OCI-LY1 (cell line): ENCODE measurements around the gene PIK3C2G.

Source experiments
- H2AFZ ChIP-seq: fragments of 200-600 bp; sonication (generic), shearing (Covaris generic); 2 replicates; pipeline ENCODE4 v1.6.0; 2014; ENCODE audit warnings: antibody characterized with exemption, mild to moderate bottlenecking, low read length
- H3F3A ChIP-seq: fragments of 200-600 bp; sonication (generic), shearing (Covaris generic); 2 replicates; pipeline ENCODE4 v1.6.0; 2014; ENCODE audit warnings: mild to moderate bottlenecking, antibody characterized with exemption, low read length, moderate library complexity; ENCODE audit not compliant: insufficient read depth
- H3K27ac ChIP-seq: fragments of 200-600 bp; sonication (generic); 2 replicates; pipeline ENCODE4 v1.5.1; 2014; ENCODE audit warnings: low read length, mixed run types, mild to moderate bottlenecking, low read depth; ENCODE audit not compliant: poor library complexity, severe bottlenecking
- H3K27me3 ChIP-seq: fragments of 200-600 bp; sonication (generic); 2 replicates; pipeline ENCODE4 v1.6.0; 2014; ENCODE audit warnings: antibody characterized with exemption, mild to moderate bottlenecking, low read length, moderate library complexity; ENCODE audit not compliant: insufficient read depth
- H3K36me3 ChIP-seq: fragments of 200-600 bp; sonication (generic); 2 replicates; pipeline ENCODE4 v1.6.1; 2014; ENCODE audit warnings: mild to moderate bottlenecking, antibody characterized with exemption, low read length, moderate library complexity, mixed read lengths; ENCODE audit not compliant: insufficient read depth
- H3K4me1 ChIP-seq: fragments of 200-600 bp; sonication (generic); 2 replicates; pipeline ENCODE4 v1.5.1; 2014; ENCODE audit warnings: mild to moderate bottlenecking, low read length, moderate library complexity; ENCODE audit not compliant: insufficient read depth, severe bottlenecking
- H3K4me2 ChIP-seq: fragments of 200-600 bp; sonication (generic), shearing (Covaris generic); 2 replicates; pipeline ENCODE4 v1.6.1; 2014; ENCODE audit warnings: low read length
- H3K4me3 ChIP-seq: fragments of 200-600 bp; sonication (generic); 2 replicates; pipeline ENCODE4 v1.5.1; 2014; ENCODE audit warnings: low read length, low read depth, mild to moderate bottlenecking, mixed read lengths; ENCODE audit not compliant: poor library complexity, severe bottlenecking
- H3K79me2 ChIP-seq: fragments of 200-600 bp; shearing (Covaris generic); 2 replicates; pipeline ENCODE4 v1.6.1; 2016; ENCODE audit warnings: mixed run types, low read length, mixed read lengths; ENCODE audit not compliant: insufficient read depth
- H3K9ac ChIP-seq: fragments of 200-600 bp; sonication (generic), shearing (Covaris generic); 2 replicates; pipeline ENCODE4 v1.6.1; 2014; ENCODE audit warnings: mild to moderate bottlenecking, low read length, mixed read lengths
- H3K9me2 ChIP-seq: fragments of 200-600 bp; sonication (generic), shearing (Covaris generic); 2 replicates; pipeline ENCODE4 v1.6.1; 2014; ENCODE audit warnings: low read depth, mild to moderate bottlenecking, low read length, mixed read lengths
- H3K9me3 ChIP-seq: fragments of 200-600 bp; shearing (Covaris generic); 2 replicates; pipeline ENCODE4 v1.6.1; 2014; ENCODE audit warnings: low read length, mixed read lengths
- H4K20me1 ChIP-seq: fragments of 200-600 bp; sonication (generic), shearing (Covaris generic); 2 replicates; pipeline ENCODE4 v1.6.0; 2016; ENCODE audit warnings: mild to moderate bottlenecking, low read length; ENCODE audit not compliant: insufficient read depth
- CTCF ChIP-seq: fragments of 200-600 bp; sonication (generic), shearing (Covaris generic); IDR thresholded peaks from 2 replicates; pipeline ENCODE4 v1.5.1; 2017; ENCODE audit warnings: mild to moderate bottlenecking, antibody characterized with exemption, low read length, moderate library complexity, mixed read lengths
- EZH2 ChIP-seq: fragments of 200-600 bp; sonication (generic), shearing (Covaris generic); IDR thresholded peaks from 2 replicates; pipeline ENCODE4 v1.8.0; 2017; ENCODE audit warnings: borderline replicate concordance, mixed run types, mild to moderate bottlenecking, antibody characterized with exemption, low read length, moderate library complexity, mixed read lengths

The PIK3C2G gene

GRCh38 chr12:18422871-18423270 is 161.6 kb downstream of the PIK3C2G start:
- Histone ChIP-seq H3K36me3 (no peaks in the 10 kb centered on the region), H2AFZ (no peak overlapping the region), H3K79me2 (no peaks in the 10 kb centered on the region), H3K4me1 (no peaks in the 10 kb centered on the region), H3K4me3 (no peak overlapping the region), H3F3A (no peaks in the 10 kb centered on the region), H3K9ac (no peak overlapping the region), H3K9me3 (no peaks in the 10 kb centered on the region), H3K27ac (no peak overlapping the region), H3K4me2 (no peak overlapping the region), H4K20me1 (no peaks in the 10 kb centered on the region), H3K27me3 (no peaks in the 10 kb centered on the region), H3K9me2 (no peaks in the 10 kb centered on the region)
- TF ChIP-seq EZH2: no peak
- no peak for TF ChIP-seq CTCF

GRCh38 chr12:18424857-18425256 is 163.5 kb downstream of the PIK3C2G start:
- H3K79me2 ChIP-seq: no peaks in the 10 kb centered on the region
- H3K9ac ChIP-seq: no peak overlapping the region
- H3K27me3 ChIP-seq: no peaks in the 10 kb centered on the region
- TF ChIP-seq EZH2 (no peak), CTCF (no peak)
- H3K27ac ChIP-seq: no peak overlapping the region
- H3F3A ChIP-seq: no peaks in the 10 kb centered on the region
- no peaks in the 10 kb centered on the region for H3K9me2 ChIP-seq
- no peak overlapping the region for H3K4me3 ChIP-seq
- H3K36me3 ChIP-seq: no peaks in the 10 kb centered on the region
- no peak overlapping the region for H2AFZ ChIP-seq
- no peaks in the 10 kb centered on the region for H3K9me3 ChIP-seq
- H4K20me1 ChIP-seq: no peaks in the 10 kb centered on the region
- H3K4me1 ChIP-seq: no peaks in the 10 kb centered on the region
- H3K4me2 ChIP-seq: no peak overlapping the region

- Histone ChIP-seq H3K36me3 (no peaks in the 10 kb centered on the region), H3K27me3 (no peaks in the 10 kb centered on the region), H3K4me1 (no peaks in the 10 kb centered on the region), H3K4me2 (no peak overlapping the region), H3K9me3 (no peaks in the 10 kb centered on the region), H3K79me2 (no peaks in the 10 kb centered on the region), H3K9me2 (no peaks in the 10 kb centered on the region), H3F3A (no peaks in the 10 kb centered on the region), H3K4me3 (no peak overlapping the region), H3K27ac (no peak overlapping the region), H3K9ac (no peak overlapping the region), H2AFZ (no peak overlapping the region), H4K20me1 (no peaks in the 10 kb centered on the region)
- TF ChIP-seq EZH2: no peak
- TF ChIP-seq CTCF: no peak
These were observed 166.2 kb downstream of the PIK3C2G start for GRCh38 chr12:18427520-18427919.
